ENCODE data around the gene PBXIP1.

The PBXIP1 gene

GRCh38 chr1:154955718-154956543, at the start of gene PBXIP1:
PBXIP1 (minus strand) TSS chr1:154956099; CDS start chr1:154953721, 2,378 bp downstream.
- peak; percentile 90 to 99 (median 97) for DNase-seq

- peak in 2 of 3 experiments; percentile 64 to 67 for DNase-seq
Observed at GRCh38 chr1:155005076-155006011, 49.4 kb upstream of the PBXIP1 start.

DNA sequence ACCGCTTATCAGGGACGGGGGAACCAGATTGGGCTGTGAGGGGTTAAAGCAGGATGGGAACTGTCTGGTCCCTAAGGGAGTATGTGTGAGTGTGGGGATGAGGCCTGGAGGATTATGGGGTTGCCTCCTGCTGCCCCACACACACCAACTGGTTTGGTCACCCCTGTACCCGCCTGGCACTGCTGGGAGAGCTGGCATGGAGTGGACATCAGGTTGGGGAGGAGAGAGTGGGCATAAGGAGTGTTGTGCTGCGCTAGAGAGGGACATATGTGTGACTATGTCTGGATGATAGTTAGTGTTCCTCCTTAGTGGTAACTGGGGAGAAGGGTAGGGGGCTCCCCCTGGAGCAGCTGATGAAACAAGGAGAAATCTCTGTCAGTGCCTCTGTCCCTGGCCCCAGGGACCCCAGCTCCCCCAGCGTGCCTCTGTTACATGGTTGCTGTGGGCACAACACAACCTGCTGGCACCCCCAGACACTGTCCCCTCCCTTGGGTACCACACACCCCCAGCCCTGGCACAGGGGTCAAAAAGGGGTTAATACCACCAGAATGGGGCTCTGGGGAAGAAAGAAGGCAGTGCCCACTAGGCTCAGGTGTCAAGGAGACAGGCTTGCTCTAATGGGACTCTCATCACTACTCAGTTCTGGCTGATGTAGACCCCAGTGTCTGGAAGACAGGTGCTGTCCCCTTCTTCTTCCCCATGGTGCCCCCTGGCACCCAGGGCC, 48.6 kb upstream of the PBXIP1 start:
- DNase-seq: peak in 2 of 3 experiments; percentile 56 to 64

DNA sequence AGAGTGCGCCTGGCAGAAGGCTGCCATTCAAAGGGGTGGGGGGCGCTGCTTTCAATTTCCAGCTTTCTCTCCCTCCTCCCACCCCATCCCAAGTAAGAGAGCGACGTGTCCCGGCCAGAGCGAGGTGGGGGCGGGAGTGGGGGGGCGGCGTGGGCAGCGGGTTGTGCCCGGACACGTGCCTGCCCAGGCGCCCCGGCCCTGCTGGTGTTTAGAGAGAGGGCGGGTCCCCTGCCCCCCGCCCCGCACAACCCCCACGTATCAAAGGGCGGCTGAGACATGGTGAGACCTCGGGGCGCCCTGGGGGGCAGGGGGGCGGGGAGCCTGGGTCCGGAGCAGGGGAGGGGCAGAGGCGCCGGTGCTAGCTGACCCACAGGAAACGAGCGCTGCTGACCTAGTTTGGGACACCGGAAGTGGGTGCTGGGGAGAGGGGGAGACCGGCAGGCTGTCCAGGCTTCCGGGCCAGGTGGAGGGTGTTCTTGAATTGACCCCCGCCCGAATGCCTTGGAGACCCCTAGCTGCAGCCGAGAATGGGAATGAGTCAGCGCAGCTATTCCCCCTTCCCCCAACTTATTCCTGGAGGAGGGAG, 48.0 kb upstream of the PBXIP1 start:
- peak in 2 of 3 experiments; percentile 67 to 77 for DNase-seq

- DNase-seq: peak; percentile 32 to 77 (median 74)
Observed at GRCh38 chr1:155003227-155003765, 47.4 kb upstream of the PBXIP1 start.

GRCh38 chr1:155002464-155003226, 46.7 kb upstream of the PBXIP1 start, which contains the start of gene ZBTB7B:
ZBTB7B (plus strand) TSS chr1:155002802; CDS start chr1:155014661, 11,859 bp downstream.
- DNase-seq: peak; percentile 44 to 73 (median 71)

DNA sequence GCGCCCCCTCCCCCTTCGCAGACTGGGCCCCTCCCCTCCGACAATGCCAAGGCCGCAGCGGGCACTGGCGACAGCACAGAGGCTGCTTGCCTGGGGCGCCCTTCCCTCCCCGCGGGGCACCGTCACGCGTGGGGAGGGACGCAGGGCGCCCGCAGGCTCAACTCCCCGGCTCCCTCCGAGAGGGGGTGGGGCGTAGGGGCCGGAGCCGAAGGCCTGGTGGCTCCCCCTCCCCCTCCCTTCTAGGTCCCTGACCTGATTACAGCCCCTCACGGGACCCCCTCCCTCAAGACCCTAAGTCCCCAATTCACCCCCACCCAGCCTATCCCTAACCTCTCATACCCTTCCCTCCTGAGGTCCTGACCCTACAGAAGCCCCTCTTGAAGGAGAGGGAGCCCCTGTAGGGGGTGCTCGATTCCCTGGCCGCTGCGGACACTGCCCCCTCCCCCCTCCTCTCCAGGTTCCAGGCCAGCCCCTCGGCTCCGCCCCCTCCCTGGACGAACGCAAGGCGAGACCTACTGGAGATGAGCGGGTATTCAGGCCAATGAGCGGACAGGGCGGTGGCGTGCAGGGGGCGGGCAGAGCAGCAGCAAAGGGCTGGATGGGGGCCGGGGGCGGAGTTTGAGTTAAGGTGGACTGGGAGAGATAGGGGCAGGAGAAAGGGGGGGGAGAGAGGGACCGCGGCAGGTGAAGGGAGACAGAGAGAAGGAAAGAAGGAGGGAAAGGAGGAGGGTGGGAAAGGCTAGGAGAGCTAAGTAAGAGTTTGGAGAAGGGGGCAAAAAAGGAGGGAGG, 46.0 kb upstream of the PBXIP1 start:
- peak; percentile 98 to 100 (median 99) for DNase-seq

GRCh38 chr1:155001425-155001674, 45.5 kb upstream of the PBXIP1 start:
- DNase-seq: no peak

DNA sequence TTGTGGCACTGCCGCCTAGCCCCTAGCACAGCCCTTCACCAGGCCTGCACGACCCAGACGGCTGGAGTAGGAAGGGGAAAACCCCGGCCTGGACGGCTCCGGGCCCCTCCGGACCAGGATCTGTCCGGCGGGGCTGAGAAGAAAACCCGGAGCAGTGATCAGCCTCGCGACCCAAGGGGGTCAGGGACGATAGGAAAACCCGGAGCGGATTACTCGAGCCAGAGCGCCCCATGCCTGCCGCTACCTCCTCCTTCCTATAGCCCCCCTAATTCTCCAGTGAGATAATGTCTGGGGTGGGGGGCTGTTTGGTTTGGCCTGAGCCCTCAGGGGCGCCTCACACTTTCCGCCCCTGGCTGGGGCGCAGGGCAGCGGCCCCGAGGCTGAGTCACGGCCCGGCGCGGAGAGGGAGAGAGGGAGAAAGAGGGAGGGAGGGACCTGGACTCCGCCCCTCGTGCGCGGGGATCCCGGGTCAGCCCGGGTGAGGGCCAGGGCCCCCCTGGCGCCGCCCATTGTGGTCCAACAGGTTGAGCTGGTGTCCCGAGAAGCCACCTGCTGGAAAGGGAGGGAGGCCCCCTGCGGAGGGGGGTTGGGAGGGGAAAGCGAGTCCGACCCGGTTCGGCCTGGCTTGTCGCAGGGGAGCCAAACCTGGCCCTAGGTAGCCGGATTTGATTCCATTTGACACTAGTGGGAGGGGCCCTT, 45.0 kb upstream of the PBXIP1 start:
- peak; percentile 95 to 99 (median 96) for DNase-seq

- DNase-seq: peak in 2 of 3 experiments; percentile 65 to 78
Observed at GRCh38 chr1:155000411-155000725, 44.5 kb upstream of the PBXIP1 start.

- DNase-seq: peak; percentile 43 to 78 (median 77)
Observed at GRCh38 chr1:154999571-155000410, 43.9 kb upstream of the PBXIP1 start.

GRCh38 chr1:154998818-154999570, 43.1 kb upstream of the PBXIP1 start:
- DNase-seq: peak; percentile 63 to 82 (median 74)

DNA sequence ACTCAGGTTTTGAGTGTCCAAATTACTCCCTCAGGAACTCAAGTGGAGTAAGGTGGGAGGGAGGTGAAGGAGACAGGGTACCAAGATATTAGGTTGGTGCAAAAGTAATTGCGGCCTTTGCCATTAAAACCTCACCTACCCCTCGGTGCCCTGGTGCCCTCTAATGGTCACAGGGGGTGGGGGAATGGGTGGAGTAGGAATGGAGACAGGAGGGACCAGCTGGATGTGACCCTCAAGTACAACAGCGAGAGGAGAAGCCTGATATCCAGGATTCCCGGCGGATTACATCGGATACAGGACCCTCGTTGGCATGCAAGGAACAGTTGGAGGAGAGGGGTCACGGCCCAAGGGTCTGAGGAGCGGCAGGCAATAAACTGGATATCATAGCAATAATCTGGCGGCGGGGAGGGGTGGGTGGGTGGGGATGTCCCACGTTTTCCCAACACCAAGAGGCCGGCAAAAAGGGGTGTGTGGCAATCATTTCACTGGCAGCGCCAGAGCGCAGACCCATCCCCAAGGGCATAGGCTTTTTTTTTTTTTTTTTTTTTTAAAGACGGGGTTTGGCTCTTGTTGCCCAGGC, 42.4 kb upstream of the PBXIP1 start:
- no peak for DNase-seq

- DNase-seq: no peak
Observed at GRCh38 chr1:154996966-154997701, 41.2 kb upstream of the PBXIP1 start.

DNA sequence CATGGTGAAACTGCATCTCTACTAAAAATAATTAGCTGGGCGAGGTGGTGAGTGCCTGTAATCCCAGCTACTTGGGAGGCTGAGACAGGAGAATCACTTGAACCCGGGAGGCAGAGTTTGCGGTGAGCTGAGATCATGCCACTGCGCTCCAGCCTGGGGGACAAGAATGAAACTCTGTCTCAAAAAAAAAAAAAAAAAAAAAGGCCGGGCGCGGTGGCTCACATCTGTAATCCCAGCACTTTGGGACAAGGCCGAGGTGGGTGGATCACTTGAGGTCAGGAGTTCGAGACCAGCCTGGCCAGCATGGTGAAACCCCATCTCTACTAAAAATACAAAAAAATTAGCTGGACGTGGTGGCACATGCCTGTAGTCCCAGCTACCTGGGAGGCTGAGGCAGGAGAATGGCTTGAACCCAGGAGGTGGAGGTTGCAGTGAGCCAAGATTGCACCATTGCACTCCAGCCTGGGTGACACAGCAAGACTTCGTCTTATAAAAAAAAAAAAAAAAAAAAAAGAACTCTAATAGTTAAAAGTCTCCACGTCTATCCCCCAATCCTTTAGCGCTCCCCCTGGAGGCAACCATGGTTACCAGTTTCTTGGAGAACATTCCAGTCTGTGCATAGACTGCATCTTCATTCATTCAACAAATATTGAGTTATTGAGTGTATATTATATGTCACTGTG, 39.5 kb upstream of the PBXIP1 start:
- peak in 1 of 3 experiments; percentile 9 for DNase-seq

- no peak for DNase-seq
Observed at GRCh38 chr1:154994591-154994990, 38.7 kb upstream of the PBXIP1 start.

GRCh38 chr1:154994269-154994587, 38.3 kb upstream of the PBXIP1 start:
- no peak for DNase-seq

Measured in NCI-H1417 (cell line).